ENCODE results near the gene FBXW8. TPM values are rescaled to one million over a fixed set of nuclear protein-coding genes. Genes with fewer than 3 reads are reported as not detected.
A peak's percentile ranks its signal among the peaks of the same experiment; 100 is the strongest.

FBXW8 gene
- total RNA-seq, 2 experiments from 2014 or later: 5.7 to 6.1 TPM

DNA sequence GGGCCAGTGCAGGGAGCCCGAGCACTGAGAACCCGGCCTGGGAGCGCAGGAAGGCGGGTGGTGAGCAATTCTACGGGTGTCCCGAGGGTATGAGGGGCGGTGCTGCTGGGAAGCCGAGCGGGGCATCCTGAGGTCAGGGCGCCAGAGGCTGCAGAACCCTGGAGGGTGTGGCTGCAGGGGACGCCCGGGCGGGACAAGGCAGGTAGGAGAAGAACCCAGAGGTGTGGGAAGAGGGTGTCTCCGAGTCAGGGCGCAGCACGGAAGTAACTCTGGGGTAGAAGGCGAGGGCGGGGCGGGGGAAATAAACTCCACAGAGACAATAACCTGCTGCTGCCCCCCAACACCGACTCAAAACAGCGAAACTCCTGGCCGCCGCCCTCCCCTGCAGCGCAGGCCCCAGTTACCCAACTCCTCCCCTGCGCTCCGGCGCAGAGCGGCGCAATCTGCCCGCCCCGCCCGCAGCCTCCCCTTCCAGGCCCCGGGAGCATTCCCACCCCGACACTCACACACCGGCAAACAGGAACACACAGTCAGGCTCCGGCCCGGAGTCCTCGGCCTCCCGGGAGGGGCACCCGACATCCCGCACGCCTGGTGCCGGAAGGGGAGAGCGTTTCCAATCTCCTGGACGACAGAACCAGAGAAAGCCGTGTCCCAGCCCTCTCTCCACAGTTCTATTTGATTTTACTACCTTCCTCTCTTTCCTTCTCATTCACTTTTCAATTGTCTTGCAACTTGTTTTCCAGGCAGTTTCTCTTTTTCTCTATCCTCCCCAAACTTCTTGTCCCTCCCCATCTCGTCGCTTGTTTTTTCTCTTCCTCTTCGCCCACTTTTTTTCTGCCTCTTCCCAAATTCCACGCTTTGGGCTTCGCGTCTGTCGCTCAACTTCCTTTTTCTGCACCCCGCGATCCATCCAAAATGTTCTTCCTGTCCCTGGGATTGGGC is 31.9 kb upstream of the FBXW8 start:
- Mint-ChIP-seq H3K27ac (no peak overlapping the region), H3K4me1 (peaks cover 35% of the 10 kb centered on the region), H3K9me3 (ENCODE audit: low read depth) (peaks cover 3% of the 10 kb centered on the region), H3K36me3 (ENCODE audit: low read depth) (no peaks in the 10 kb centered on the region), H3K4me3 (peak overlapping the region; percentile 65), H3K27me3 (peaks cover 59% of the 10 kb centered on the region)
- ChIA-PET POLR2A (no interaction called here), CTCF (no interaction called here)
- intact Hi-C loops (cut with DNase I, micrococcal nuclease): no loop called here
- DNase-seq (peak; percentile 7), ATAC-seq (no peak)

- CTCF ChIA-PET: interaction anchor here (0.7 to 1.5 kb wide), 2 partner anchors 13 to 39 kb away, joined by 3 read pairs; no protein-coding TSS in a partner anchor
- POLR2A ChIA-PET: no interaction called here
These were observed 31.1 kb upstream of the FBXW8 start for GRCh38 chr12:116879509-116880212.

DNA sequence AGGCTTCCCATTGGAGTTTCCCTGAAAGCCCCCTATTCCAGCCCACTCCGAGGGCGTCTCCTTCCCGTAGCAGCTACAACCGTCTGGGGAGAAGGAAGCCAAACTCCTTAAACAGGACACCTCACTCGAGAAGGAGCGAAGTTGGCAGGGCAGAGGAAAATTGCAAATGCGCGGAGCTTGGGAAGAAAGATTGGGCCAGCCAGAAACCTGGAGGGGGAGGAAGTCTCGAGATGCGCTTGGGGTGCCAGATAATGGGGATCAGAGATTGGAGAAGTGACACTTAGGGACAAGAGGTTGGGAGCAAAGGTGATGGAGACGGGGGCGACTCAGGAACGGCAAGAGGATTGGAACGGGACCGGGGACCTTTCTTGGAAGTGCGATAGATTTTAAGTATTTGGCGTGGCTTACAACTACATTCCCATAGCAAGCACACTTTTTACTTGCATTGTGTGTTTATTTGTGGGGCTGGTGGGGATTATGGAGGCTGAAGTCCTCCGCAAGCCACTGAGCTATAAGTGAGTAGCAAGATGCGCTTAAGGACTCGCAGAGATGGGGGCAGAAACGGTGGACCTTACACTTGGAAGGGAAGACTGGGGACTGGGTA is 30.4 kb upstream of the FBXW8 start:
- Mint-ChIP-seq H3K27ac (no peak overlapping the region), H3K9me3 (ENCODE audit: low read depth) (no peaks in the 10 kb centered on the region), H3K4me1 (peaks cover 35% of the 10 kb centered on the region), H3K4me3 (peak overlapping the region; percentile 57), H3K27me3 (peaks cover 57% of the 10 kb centered on the region), H3K36me3 (ENCODE audit: low read depth) (no peaks in the 10 kb centered on the region)
- intact Hi-C loops (cut with DNase I, micrococcal nuclease): loop anchor here in 1 of 2 experiments (5.0 kb wide), 1 partner anchor 178 kb away; no protein-coding TSS in a partner anchor
- CTCF ChIA-PET: interaction anchor here (0.6 to 1.5 kb wide), 5 partner anchors 12 to 306 kb away, joined by 3 read pairs; no protein-coding TSS in a partner anchor
- ATAC-seq: no peak
- DNase-seq: no peak
- POLR2A ChIA-PET: no interaction called here

More at GRCh38 chr12:116879509-116880212, 31.1 kb upstream of the FBXW8 start:
- peaks cover 55% of the 10 kb centered on the region for H3K27me3 Mint-ChIP-seq
- H3K4me3 Mint-ChIP-seq: peak overlapping the region; percentile 65
- peaks cover 35% of the 10 kb centered on the region for H3K4me1 Mint-ChIP-seq
- H3K27ac Mint-ChIP-seq: no peak overlapping the region
- H3K36me3 Mint-ChIP-seq (ENCODE audit: low read depth): no peaks in the 10 kb centered on the region
- ATAC-seq (no peak), DNase-seq (peak; percentile 36)
- H3K9me3 Mint-ChIP-seq (ENCODE audit: low read depth): peaks cover 2% of the 10 kb centered on the region
- intact Hi-C loops (cut with DNase I, micrococcal nuclease): loop anchor here in 1 of 2 experiments (5.0 kb wide), 1 partner anchor 177 kb away; no protein-coding TSS in a partner anchor

GRCh38 chr12:116880817-116881324 is 29.9 kb upstream of the FBXW8 start:
- Mint-ChIP-seq H3K27me3 (peaks cover 57% of the 10 kb centered on the region), H3K27ac (no peak overlapping the region), H3K36me3 (ENCODE audit: low read depth) (no peaks in the 10 kb centered on the region), H3K4me1 (peaks cover 35% of the 10 kb centered on the region), H3K4me3 (peak overlapping the region; percentile 57), H3K9me3 (ENCODE audit: low read depth) (no peaks in the 10 kb centered on the region)
- intact Hi-C loops (cut with DNase I, micrococcal nuclease): loop anchor here in 1 of 2 experiments (5.0 kb wide), 1 partner anchor 179 kb away; no protein-coding TSS in a partner anchor
- ChIA-PET POLR2A (no interaction called here), CTCF (interaction anchor here (0.6 to 1.5 kb wide), 4 partner anchors 12 to 307 kb away, joined by 3 read pairs; no protein-coding TSS in a partner anchor)
- DNase-seq (peak; percentile 66), ATAC-seq (peak; percentile 86)

GRCh38 chr12:116881325-116881876 is 29.3 kb upstream of the FBXW8 start, which contains the start of gene HRK:
HRK (minus strand) TSS chr12:116881441; CDS start chr12:116881307, 134 bp downstream.
- no peaks in the 10 kb centered on the region for H3K36me3 Mint-ChIP-seq (ENCODE audit: low read depth)
- no peaks in the 10 kb centered on the region for H3K9me3 Mint-ChIP-seq (ENCODE audit: low read depth)
- ATAC-seq (no peak), DNase-seq (peak; percentile 21)
- CTCF ChIA-PET: interaction anchor here (0.7 to 1.5 kb wide), 5 partner anchors 11 to 603 kb away, joined by 3 to 4 read pairs (median 3); no protein-coding TSS in a partner anchor
- H3K27ac Mint-ChIP-seq: no peak within 1 kb of the TSS
- H3K27me3 Mint-ChIP-seq: peaks cover 55% of the 10 kb centered on the region
- POLR2A ChIA-PET: no interaction called here
- peak within 1 kb of the TSS; percentile 57 for H3K4me3 Mint-ChIP-seq
- intact Hi-C loops (cut with DNase I, micrococcal nuclease): loop anchor here in 1 of 2 experiments (5.0 kb wide), 1 partner anchor 179 kb away; no protein-coding TSS in a partner anchor
- H3K4me1 Mint-ChIP-seq: peaks cover 35% of the 10 kb centered on the region

GRCh38 chr12:116881877-116882507 is 28.8 kb upstream of the FBXW8 start:
- Mint-ChIP-seq H3K27ac (no peak overlapping the region), H3K4me3 (peak overlapping the region; percentile 16), H3K4me1 (peaks cover 35% of the 10 kb centered on the region), H3K9me3 (ENCODE audit: low read depth) (no peaks in the 10 kb centered on the region), H3K36me3 (ENCODE audit: low read depth) (no peaks in the 10 kb centered on the region), H3K27me3 (peaks cover 49% of the 10 kb centered on the region)
- DNase-seq: no peak
- intact Hi-C loops (cut with DNase I, micrococcal nuclease): loop anchor here (2.0 to 5.0 kb wide), 2 partner anchors 179 to 180 kb away; no protein-coding TSS in a partner anchor
- CTCF ChIA-PET: interaction anchor here (0.7 to 1.3 kb wide), 5 partner anchors 17 to 604 kb away, joined by 3 to 4 read pairs (median 3); no protein-coding TSS in a partner anchor
- POLR2A ChIA-PET: interaction anchor here (1.0 kb wide), 1 partner anchor 24 kb away, joined by 3 read pairs; no protein-coding TSS in a partner anchor
- no peak for ATAC-seq

DNA sequence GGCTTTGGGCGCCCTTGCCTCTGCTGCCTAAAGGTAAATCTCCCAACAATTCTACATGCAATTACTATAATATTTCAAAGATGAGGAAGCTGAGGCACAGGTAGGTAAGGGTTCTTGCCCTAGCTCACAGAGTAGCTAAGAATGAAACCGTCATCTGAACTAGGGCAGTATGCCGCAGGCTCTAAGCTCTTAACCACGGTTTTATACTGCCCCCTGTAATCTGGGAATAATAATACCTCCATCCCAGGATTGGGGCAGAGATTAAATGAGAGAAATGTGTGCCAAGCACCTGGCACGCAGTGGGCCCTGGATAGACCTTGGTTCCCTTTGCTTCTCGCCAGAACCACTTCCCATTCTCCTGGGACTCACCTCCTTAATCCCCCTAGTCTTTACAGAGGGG is 28.0 kb upstream of the FBXW8 start:
- Mint-ChIP-seq H3K27me3 (peaks cover 52% of the 10 kb centered on the region), H3K4me1 (peaks cover 35% of the 10 kb centered on the region), H3K36me3 (ENCODE audit: low read depth) (no peaks in the 10 kb centered on the region), H3K9me3 (ENCODE audit: low read depth) (no peaks in the 10 kb centered on the region), H3K4me3 (no peak overlapping the region), H3K27ac (no peak overlapping the region)
- DNase-seq (no peak), ATAC-seq (peak; percentile 40)
- ChIA-PET POLR2A (interaction anchor here (1.0 kb wide), 1 partner anchor 25 kb away, joined by 3 read pairs; no protein-coding TSS in a partner anchor), CTCF (interaction anchor here (1.0 to 1.3 kb wide), 4 partner anchors 17 to 605 kb away, joined by 3 to 4 read pairs (median 3); no protein-coding TSS in a partner anchor)
- intact Hi-C loops (cut with DNase I, micrococcal nuclease): loop anchor here (2.0 to 5.0 kb wide), 2 partner anchors 180 kb away; no protein-coding TSS in a partner anchor

GRCh38 chr12:116884871-116885270 is 25.9 kb upstream of the FBXW8 start:
- Mint-ChIP-seq H3K4me3 (no peak overlapping the region), H3K9me3 (ENCODE audit: low read depth) (no peaks in the 10 kb centered on the region), H3K36me3 (ENCODE audit: low read depth) (no peaks in the 10 kb centered on the region), H3K27ac (no peak overlapping the region), H3K27me3 (peaks cover 36% of the 10 kb centered on the region), H3K4me1 (peaks cover 20% of the 10 kb centered on the region)
- intact Hi-C loops (cut with DNase I, micrococcal nuclease): loop anchor here in 1 of 2 experiments (5.0 kb wide), 1 partner anchor 183 kb away; no protein-coding TSS in a partner anchor
- CTCF ChIA-PET: no interaction called here
- POLR2A ChIA-PET: no interaction called here
- no peak for DNase-seq
- ATAC-seq: no peak

DNA sequence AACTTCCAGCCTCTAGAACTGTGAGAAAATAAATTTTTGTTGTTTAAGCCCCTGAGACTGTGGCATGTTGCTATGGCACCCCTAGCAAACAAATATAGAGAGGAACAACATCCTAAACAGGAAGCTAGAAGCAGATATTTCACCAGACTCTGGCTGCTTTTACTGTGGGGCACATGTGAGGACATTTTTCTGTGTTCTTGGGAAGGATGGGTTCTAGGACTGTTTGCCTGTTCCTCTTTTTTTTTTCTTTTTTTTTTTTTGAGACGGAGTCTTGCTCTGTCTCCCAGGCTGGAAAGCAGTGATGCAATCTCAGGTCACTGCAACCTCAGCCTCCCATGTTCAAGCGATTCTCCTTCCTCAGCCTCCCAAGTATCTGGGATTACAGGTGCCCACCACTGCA is 25.3 kb upstream of the FBXW8 start:
- intact Hi-C loops (cut with DNase I, micrococcal nuclease): no loop called here
- Mint-ChIP-seq H3K27ac (no peak overlapping the region), H3K9me3 (ENCODE audit: low read depth) (no peaks in the 10 kb centered on the region), H3K4me3 (no peak overlapping the region), H3K4me1 (peaks cover 13% of the 10 kb centered on the region), H3K27me3 (peaks cover 30% of the 10 kb centered on the region), H3K36me3 (ENCODE audit: low read depth) (no peaks in the 10 kb centered on the region)
- CTCF ChIA-PET: no interaction called here
- no peak for ATAC-seq
- DNase-seq: no peak
- POLR2A ChIA-PET: no interaction called here

GRCh38 chr12:116887244-116887643 is 23.5 kb upstream of the FBXW8 start:
- H3K9me3 Mint-ChIP-seq (ENCODE audit: low read depth): no peaks in the 10 kb centered on the region
- no peaks in the 10 kb centered on the region for H3K36me3 Mint-ChIP-seq (ENCODE audit: low read depth)
- peaks cover 22% of the 10 kb centered on the region for H3K27me3 Mint-ChIP-seq
- CTCF ChIA-PET: no interaction called here
- H3K4me1 Mint-ChIP-seq: peaks cover 5% of the 10 kb centered on the region
- POLR2A ChIA-PET: no interaction called here
- H3K4me3 Mint-ChIP-seq: no peak overlapping the region
- DNase-seq: no peak
- no peak for ATAC-seq
- no peak overlapping the region for H3K27ac Mint-ChIP-seq
- intact Hi-C loops (cut with DNase I, micrococcal nuclease): no loop called here
